ENCODE results near the gene CLDN6. TPM values are rescaled to one million over a fixed set of nuclear protein-coding genes. Genes with fewer than 3 reads are reported as not detected.

Gene CLDN6
- total RNA-seq, 1 experiment from 2014 or later, result 743 TPM

- no peaks in the 10 kb centered on the region; a peak in 1 of 5 replicates for H3K9me3 Mint-ChIP-seq
Observed at GRCh38 chr16:3063625-3064386, 45.8 kb upstream of the CLDN6 start.

More at GRCh38 chr16:3063625-3064386, 45.8 kb upstream of the CLDN6 start:
- Histone ChIP-seq H3K79me2 (ENCODE audit: insufficient read depth, low read length) (no peaks in the 10 kb centered on the region), H2AK5ac (ENCODE audit: insufficient read length, low read length) (no peak overlapping the region), H4K20me1 (ENCODE audit: control insufficient read depth, insufficient read depth, insufficient read length) (no peaks in the 10 kb centered on the region), H3K9ac (ENCODE audit: extremely low read depth, insufficient read length, low read length) (no peak overlapping the region), H2BK5ac (ENCODE audit: insufficient read length, low read length) (no peak overlapping the region), H3K4me2 (ENCODE audit: insufficient read depth, insufficient read length, low read length) (no peak overlapping the region), H2AFZ (ENCODE audit: low read length) (no peak overlapping the region), H3K56ac (ENCODE audit: insufficient read length, low read depth, low read length) (no peak overlapping the region), H3K27me3 (ENCODE audit: insufficient read depth, low read length) (no peaks in the 10 kb centered on the region), H3K9me3 (ENCODE audit: control insufficient read depth, low read depth, low read length) (no peaks in the 10 kb centered on the region), H2BK20ac (ENCODE audit: low read depth, low read length, poor library complexity, severe bottlenecking) (no peak overlapping the region), H3K23me2 (ENCODE audit: insufficient read length, low read depth, low read length, poor library complexity, severe bottlenecking) (peaks cover 7% of the 10 kb centered on the region), H2BK12ac (ENCODE audit: insufficient read length, low read depth, low read length) (no peak overlapping the region), H3K4ac (ENCODE audit: low read depth, low read length) (no peak overlapping the region), H2BK15ac (ENCODE audit: low read depth, low read length) (no peak overlapping the region), H3K23ac (ENCODE audit: insufficient read length, low read depth, low read length) (no peak overlapping the region), H3K14ac (ENCODE audit: insufficient read depth, low read length) (no peak overlapping the region), H2BK120ac (ENCODE audit: low read depth, low read length, poor library complexity, severe bottlenecking) (no peak overlapping the region), H3T11ph (ENCODE audit: low read length) (no peak overlapping the region), H4K91ac (ENCODE audit: insufficient read length, low read depth, low read length) (no peak overlapping the region), H3K18ac (ENCODE audit: insufficient read length, low read depth, low read length) (peak overlapping the region; percentile 47), H3K27ac (ENCODE audit: insufficient read length, low read depth, low read length) (no peak overlapping the region), H4K8ac (replicated peaks; ENCODE audit: insufficient read length, low read depth, low read length) (no peak overlapping the region), H3K79me1 (ENCODE audit: insufficient read depth, low read depth, low read length, poor library complexity, severe bottlenecking) (no peaks in the 10 kb centered on the region), H4K5ac (ENCODE audit: insufficient read length, low read depth, low read length) (no peak overlapping the region), H3K4me1 (ENCODE audit: insufficient read depth, low read length) (no peaks in the 10 kb centered on the region)
- H3K4me1 Mint-ChIP-seq, result peaks cover 24 to 29% of the 10 kb centered on the region in 2 experiments
- TF ChIP-seq CTCF (conservative IDR thresholded peaks at IDR 0.05), result no peak
- WGBS (ENCODE audit: extremely low coverage, insufficient read length, low lambda C conversion rate), result no CpG with 5 or more reads among the region's 8 CpGs
- no peak for DNase-seq
- peak overlapping the region in 2 of 3 experiments; percentile 19 to 49; a peak in 1 of 7 replicates for H3K27ac Mint-ChIP-seq
- peak overlapping the region in 1 of 2 experiments; percentile 5; a peak in 1 of 5 replicates for H3K4me3 Mint-ChIP-seq
- H3K36me3 Mint-ChIP-seq (ENCODE audit: insufficient read depth in 1 of 3, low read depth in 3 of 3), result no peaks in the 10 kb centered on the region; a peak in 2 of 7 replicates
- H3K27me3 Mint-ChIP-seq (ENCODE audit: low read depth), result peaks cover 19% of the 10 kb centered on the region

Data from H9 (cell line).